Measurements from ENCODE around the gene VDAC1. TPM values are rescaled to one million over a fixed set of nuclear protein-coding genes. Genes with fewer than 3 reads are reported as not detected.

The VDAC1 gene
- total RNA-seq, 1 experiment from 2014 or later, result 317 TPM

DNA sequence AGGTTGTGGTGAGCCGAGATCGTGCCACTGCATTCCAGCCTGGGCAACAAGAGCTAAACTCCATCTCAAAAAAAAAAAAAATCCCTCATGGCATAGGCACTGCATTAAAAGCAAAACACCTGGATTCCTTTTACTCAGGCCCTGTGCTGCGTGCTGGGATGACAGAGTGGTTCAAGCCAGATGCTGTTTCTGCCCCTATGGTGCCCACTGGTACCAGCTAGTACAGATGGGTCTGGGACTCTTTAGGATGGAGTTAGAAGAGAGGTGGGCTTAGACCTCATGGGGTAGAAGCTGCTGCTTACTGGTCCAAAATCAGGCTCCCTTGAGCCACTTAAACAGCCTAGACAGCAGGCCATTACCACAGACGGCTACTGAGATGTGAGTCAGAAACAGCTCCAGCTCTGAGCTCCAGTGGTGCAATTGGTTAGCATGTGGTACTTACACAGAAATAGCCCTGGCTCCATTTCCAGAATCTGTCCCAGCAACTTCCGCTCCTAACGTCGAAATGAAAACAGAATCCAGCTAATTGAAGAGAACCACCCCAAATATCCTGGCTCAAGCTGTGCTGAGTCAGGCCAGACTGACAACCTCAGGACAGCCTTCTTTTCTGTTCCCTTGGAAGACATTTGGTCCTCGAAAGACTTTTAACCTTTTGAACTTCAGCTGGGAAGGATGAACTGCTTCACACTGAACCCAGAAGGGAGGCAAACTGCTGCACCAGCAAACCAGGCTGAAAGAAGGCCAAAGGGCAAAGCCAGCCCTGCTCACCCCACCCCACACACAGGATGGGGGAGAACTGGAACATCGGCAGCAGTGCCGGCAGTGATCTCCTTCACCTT, 51.8 kb downstream of the VDAC1 start:
- Histone ChIP-seq H3K4me1 (no peaks in the 10 kb centered on the region), H3K9me3 (no peaks in the 10 kb centered on the region), H3K27me3 (replicated peaks; ENCODE audit: control insufficient read depth, insufficient read depth, low read length) (no peaks in the 10 kb centered on the region), H3K36me3 (ENCODE audit: control insufficient read depth, insufficient read depth, low read length) (no peaks in the 10 kb centered on the region; the same call in 1 of the 2 replicates), H3K4me3 (ENCODE audit: low read depth, low read length) (no peak overlapping the region)
- no peak for DNase-seq
- ChIA-PET CTCF (no interaction called here), POLR2A (interaction anchor here (0.8 kb wide), 1 partner anchor 52 kb away, joined by 3 read pairs; the partner anchor contains the start of gene VDAC1)
- peaks cover 17% of the 10 kb centered on the region for H3K36me3 Mint-ChIP-seq (ENCODE audit: insufficient read depth, unreplicated experiment)
- H3K4me3 Mint-ChIP-seq (ENCODE audit: unreplicated experiment), result no peak overlapping the region
- H3K9me3 Mint-ChIP-seq (ENCODE audit: unreplicated experiment), result no peaks in the 10 kb centered on the region
- BruUV-seq (replicated peaks), result no TSS peak
- H3K27me3 Mint-ChIP-seq (ENCODE audit: insufficient read depth, unreplicated experiment), result no peaks in the 10 kb centered on the region
- TF ChIP-seq, protein P1, sequence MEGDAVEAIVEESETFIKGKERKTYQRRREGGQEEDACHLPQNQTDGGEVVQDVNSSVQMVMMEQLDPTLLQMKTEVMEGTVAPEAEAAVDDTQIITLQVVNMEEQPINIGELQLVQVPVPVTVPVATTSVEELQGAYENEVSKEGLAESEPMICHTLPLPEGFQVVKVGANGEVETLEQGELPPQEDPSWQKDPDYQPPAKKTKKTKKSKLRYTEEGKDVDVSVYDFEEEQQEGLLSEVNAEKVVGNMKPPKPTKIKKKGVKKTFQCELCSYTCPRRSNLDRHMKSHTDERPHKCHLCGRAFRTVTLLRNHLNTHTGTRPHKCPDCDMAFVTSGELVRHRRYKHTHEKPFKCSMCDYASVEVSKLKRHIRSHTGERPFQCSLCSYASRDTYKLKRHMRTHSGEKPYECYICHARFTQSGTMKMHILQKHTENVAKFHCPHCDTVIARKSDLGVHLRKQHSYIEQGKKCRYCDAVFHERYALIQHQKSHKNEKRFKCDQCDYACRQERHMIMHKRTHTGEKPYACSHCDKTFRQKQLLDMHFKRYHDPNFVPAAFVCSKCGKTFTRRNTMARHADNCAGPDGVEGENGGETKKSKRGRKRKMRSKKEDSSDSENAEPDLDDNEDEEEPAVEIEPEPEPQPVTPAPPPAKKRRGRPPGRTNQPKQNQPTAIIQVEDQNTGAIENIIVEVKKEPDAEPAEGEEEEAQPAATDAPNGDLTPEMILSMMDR (IDR thresholded peaks at IDR 0.05; ENCODE audit: insufficient read depth in 1 of 2, low read depth in 1 of 2, low read length in 1 of 2, severe bottlenecking in 1 of 2, unreplicated experiment in 1 of 2), result no peak
- H3K4me1 Mint-ChIP-seq (ENCODE audit: low read depth, unreplicated experiment), result no peaks in the 10 kb centered on the region
- intact Hi-C loops (cut with micrococcal nuclease; ENCODE audit: unreplicated experiment), result no loop called here
- H3K27ac Mint-ChIP-seq (ENCODE audit: unreplicated experiment), result no peak overlapping the region

DNA sequence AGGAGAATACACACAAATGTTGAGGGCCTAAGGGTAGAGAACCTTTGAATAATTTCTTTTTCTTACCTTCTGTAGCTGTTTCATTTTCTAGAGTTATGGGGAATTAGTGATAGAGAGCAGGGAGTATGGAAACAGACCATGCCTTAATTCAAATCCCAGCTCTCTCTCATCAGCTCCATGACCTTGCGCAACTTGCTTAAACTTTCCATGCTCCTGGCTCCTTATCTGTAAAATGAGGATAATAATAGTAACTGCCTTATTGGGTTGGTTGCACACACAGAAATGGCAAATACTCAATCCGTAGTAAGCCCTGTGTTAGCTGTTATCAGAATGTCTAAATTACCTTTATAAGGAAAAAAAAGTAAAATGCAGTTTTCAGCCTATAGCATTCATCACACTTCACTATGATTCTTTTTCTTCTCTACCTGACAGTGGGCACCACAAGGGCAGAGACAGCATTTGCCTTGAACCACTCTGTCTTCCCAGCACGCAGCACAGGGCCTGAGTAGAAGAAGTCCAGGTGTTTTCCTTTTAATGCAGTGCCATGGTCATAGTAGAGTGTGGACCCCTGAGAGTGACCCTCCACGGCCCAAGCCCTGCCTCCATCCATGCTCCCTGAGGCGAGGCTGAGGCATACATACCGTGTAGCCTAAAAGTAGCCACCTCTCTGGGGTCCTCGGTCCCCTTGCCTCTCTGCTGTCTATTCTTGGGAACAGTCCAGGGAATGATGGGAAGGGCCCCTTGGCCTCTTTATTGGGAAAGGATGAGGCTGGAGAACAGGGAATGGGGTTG, 53.8 kb downstream of the VDAC1 start:
- intact Hi-C loops (cut with micrococcal nuclease; ENCODE audit: unreplicated experiment), result no loop called here
- H3K4me1 ChIP-seq, result no peaks in the 10 kb centered on the region
- BruUV-seq (replicated peaks), result no TSS peak
- H3K36me3 ChIP-seq (ENCODE audit: control insufficient read depth, insufficient read depth, low read length), result no peaks in the 10 kb centered on the region
- ChIA-PET POLR2A (no interaction called here), CTCF (no interaction called here)
- Mint-ChIP-seq H3K36me3 (ENCODE audit: insufficient read depth, unreplicated experiment) (peaks cover under 1% of the 10 kb centered on the region), H3K9me3 (ENCODE audit: unreplicated experiment) (no peaks in the 10 kb centered on the region), H3K27ac (ENCODE audit: unreplicated experiment) (no peak overlapping the region), H3K4me1 (ENCODE audit: low read depth, unreplicated experiment) (no peaks in the 10 kb centered on the region), H3K4me3 (ENCODE audit: unreplicated experiment) (no peak overlapping the region), H3K27me3 (ENCODE audit: insufficient read depth, unreplicated experiment) (no peaks in the 10 kb centered on the region)
- H3K27me3 ChIP-seq (replicated peaks; ENCODE audit: control insufficient read depth, insufficient read depth, low read length), result no peaks in the 10 kb centered on the region
- TF ChIP-seq, protein P1 (IDR thresholded peaks at IDR 0.05; ENCODE audit: insufficient read depth in 1 of 2, low read depth in 1 of 2, low read length in 1 of 2, severe bottlenecking in 1 of 2, unreplicated experiment in 1 of 2), result no peak
- no peak for DNase-seq
- H3K9me3 ChIP-seq, result no peaks in the 10 kb centered on the region
- H3K4me3 ChIP-seq (ENCODE audit: low read depth, low read length), result no peak overlapping the region

DNA sequence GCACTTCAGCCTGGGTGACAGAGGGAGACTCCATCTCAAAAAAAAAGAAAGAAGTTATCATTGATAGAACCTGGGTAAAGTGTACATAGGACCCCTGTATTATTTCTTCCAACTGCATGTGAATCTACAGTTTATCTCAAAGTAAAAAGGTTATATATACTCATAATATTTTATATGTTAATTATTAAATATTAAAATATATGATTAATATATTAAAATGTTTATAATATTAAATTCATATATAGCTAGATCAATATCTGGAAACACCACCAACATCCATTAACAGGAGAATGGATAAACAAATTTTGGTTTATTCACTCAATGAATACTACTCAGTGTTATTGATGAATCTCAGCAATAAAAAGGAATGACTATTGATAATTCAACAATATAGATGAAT, 56.1 kb downstream of the VDAC1 start:
- H3K36me3 ChIP-seq (ENCODE audit: control insufficient read depth, insufficient read depth, low read length), result no peaks in the 10 kb centered on the region
- CTCF ChIA-PET, result no interaction called here
- no peaks in the 10 kb centered on the region for H3K9me3 ChIP-seq
- H3K4me1 Mint-ChIP-seq (ENCODE audit: low read depth, unreplicated experiment), result no peaks in the 10 kb centered on the region
- no peaks in the 10 kb centered on the region for H3K27me3 ChIP-seq (replicated peaks; ENCODE audit: control insufficient read depth, insufficient read depth, low read length)
- TF ChIP-seq, protein P1 (IDR thresholded peaks at IDR 0.05; ENCODE audit: insufficient read depth in 1 of 2, low read depth in 1 of 2, low read length in 1 of 2, severe bottlenecking in 1 of 2, unreplicated experiment in 1 of 2), result no peak
- H3K4me3 Mint-ChIP-seq (ENCODE audit: unreplicated experiment), result no peak overlapping the region
- no peak for DNase-seq
- no peaks in the 10 kb centered on the region for H3K36me3 Mint-ChIP-seq (ENCODE audit: insufficient read depth, unreplicated experiment)
- intact Hi-C loops (cut with micrococcal nuclease; ENCODE audit: unreplicated experiment), result no loop called here
- POLR2A ChIA-PET, result no interaction called here
- H3K27ac Mint-ChIP-seq (ENCODE audit: unreplicated experiment), result no peak overlapping the region
- H3K4me3 ChIP-seq (ENCODE audit: low read depth, low read length), result no peak overlapping the region
- no peaks in the 10 kb centered on the region for H3K27me3 Mint-ChIP-seq (ENCODE audit: insufficient read depth, unreplicated experiment)
- H3K4me1 ChIP-seq, result no peaks in the 10 kb centered on the region
- no peaks in the 10 kb centered on the region for H3K9me3 Mint-ChIP-seq (ENCODE audit: unreplicated experiment)
- no TSS peak for BruUV-seq (replicated peaks)

All from Caco-2 (cell line).